Activated CD4-positive, alpha-beta memory T cell treated with anti-CD3 and anti-CD28 coated beads, Interleukin-2, amount 10 ng/mL, durations not matched to agents 7 days and 5 days (primary cell): ENCODE data around the gene LASP1NB.
"Not testable (repeated sequence)": the region's sequence is repeated elsewhere in the genome, so short reads cannot be mapped to it uniquely, and the experiment has no call there.

Experiments
- CTCF ChIA-PET: fragments of 350-600 bp; sonication (Branson Sonifier 250); formaldehyde crosslinking; loops from one replicate; lab custom pipeline; 2021; ENCODE audit warnings: antibody characterized with exemption, inconsistent platforms; lab: Charles Lee
- POLR2A ChIA-PET: fragments of 350-600 bp; sonication (Branson Sonifier 250); formaldehyde crosslinking; loops from one replicate; lab custom pipeline; 2021; ENCODE audit warnings: antibody characterized with exemption; lab: Charles Lee
- DNase-seq: peaks from one replicate; pipeline ENCODE4 v3.0.0-alpha.2; 2020
- H3K27ac Mint-ChIP-seq: one replicate; pipeline ENCODE4 v1.8.0; 2021; ENCODE audit warnings: mild to moderate bottlenecking, mixed read lengths
- H3K27me3 Mint-ChIP-seq: one replicate; pipeline ENCODE4 v1.8.0; 2021; ENCODE audit warnings: mixed read lengths
- H3K36me3 Mint-ChIP-seq: one replicate; pipeline ENCODE4 v1.8.0; 2021; ENCODE audit warnings: low read depth, mixed read lengths
- H3K4me1 Mint-ChIP-seq: one replicate; pipeline ENCODE4 v1.8.0; 2021; ENCODE audit warnings: mixed read lengths
- H3K4me3 Mint-ChIP-seq: one replicate; pipeline ENCODE4 v1.8.0; 2021; ENCODE audit warnings: mild to moderate bottlenecking, mixed read lengths
- H3K9me3 Mint-ChIP-seq: one replicate; pipeline ENCODE4 v1.8.0; 2021; ENCODE audit warnings: mixed read lengths

LASP1NB gene

GRCh38 chr17:38910325-38910724 is 15.1 kb upstream of the LASP1NB start:
- Mint-ChIP-seq H3K36me3 (peaks cover 21% of the 10 kb centered on the region), H3K4me3 (no peak overlapping the region), H3K27me3 (no peaks in the 10 kb centered on the region), H3K9me3 (no peaks in the 10 kb centered on the region), H3K27ac (no peak overlapping the region), H3K4me1 (peaks cover 22% of the 10 kb centered on the region)
- POLR2A ChIA-PET, result interaction anchor here (0.7 to 1.5 kb wide), 2 partner anchors 11 to 56 kb away, joined by 3 to 5 read pairs; partner anchors contain the start of gene RPL23
- no peak for DNase-seq
- CTCF ChIA-PET, result no interaction called here

- H3K27me3 Mint-ChIP-seq, result no peaks in the 10 kb centered on the region
- peaks cover 19% of the 10 kb centered on the region for H3K4me1 Mint-ChIP-seq
- no peak overlapping the region for H3K4me3 Mint-ChIP-seq
- no peak for DNase-seq
- no peak overlapping the region for H3K27ac Mint-ChIP-seq
- ChIA-PET CTCF (no interaction called here), POLR2A (interaction anchor here (1.5 kb wide), 1 partner anchor 57 kb away, joined by 5 read pairs; the partner anchor contains the start of gene RPL23)
- no peaks in the 10 kb centered on the region for H3K9me3 Mint-ChIP-seq
- H3K36me3 Mint-ChIP-seq, result peaks cover 24% of the 10 kb centered on the region
Observed at GRCh38 chr17:38911081-38911730, 14.2 kb upstream of the LASP1NB start.

- DNase-seq, H3K4me3 Mint-ChIP-seq, CTCF ChIA-PET, H3K27me3 Mint-ChIP-seq, POLR2A ChIA-PET, H3K9me3 Mint-ChIP-seq, H3K27ac Mint-ChIP-seq: not testable (repeated sequence)
- Mint-ChIP-seq H3K4me1 (peaks cover 18% of the 10 kb centered on the region), H3K36me3 (peaks cover 26% of the 10 kb centered on the region)
Observed at GRCh38 chr17:38911731-38912081, 13.7 kb upstream of the LASP1NB start.

- ChIA-PET POLR2A (interaction anchor here (1.9 kb wide), 1 partner anchor 13 kb away, joined by 5 read pairs; no protein-coding TSS in a partner anchor), CTCF (no interaction called here)
- DNase-seq, result no peak
- no peak overlapping the region for H3K4me3 Mint-ChIP-seq
- H3K27me3 Mint-ChIP-seq, result no peaks in the 10 kb centered on the region
- H3K4me1 Mint-ChIP-seq, result peaks cover 20% of the 10 kb centered on the region
- no peak overlapping the region for H3K27ac Mint-ChIP-seq
- H3K9me3 Mint-ChIP-seq, result no peaks in the 10 kb centered on the region
- H3K36me3 Mint-ChIP-seq, result peaks cover 33% of the 10 kb centered on the region
Observed at GRCh38 chr17:38912221-38912813, 13.1 kb upstream of the LASP1NB start.

- DNase-seq, result peak; percentile 14
- no peak overlapping the region for H3K4me3 Mint-ChIP-seq
- POLR2A ChIA-PET, result interaction anchor here (1.3 to 1.4 kb wide), 2 partner anchors 11 to 16 kb away, joined by 3 read pairs; no protein-coding TSS in a partner anchor
- no peaks in the 10 kb centered on the region for H3K9me3 Mint-ChIP-seq
- H3K36me3 Mint-ChIP-seq, result peaks cover 56% of the 10 kb centered on the region
- H3K4me1 Mint-ChIP-seq, result peaks cover 18% of the 10 kb centered on the region
- no peaks in the 10 kb centered on the region for H3K27me3 Mint-ChIP-seq
- no peak overlapping the region for H3K27ac Mint-ChIP-seq
- CTCF ChIA-PET, result interaction anchor here (1.2 kb wide), 1 partner anchor 9 kb away, joined by 3 read pairs; no protein-coding TSS in a partner anchor
Observed at GRCh38 chr17:38914741-38915638, 10.4 kb upstream of the LASP1NB start.

- H3K27me3 Mint-ChIP-seq, result no peaks in the 10 kb centered on the region
- peak overlapping the region; percentile 3 for H3K27ac Mint-ChIP-seq
- peaks cover 58% of the 10 kb centered on the region for H3K36me3 Mint-ChIP-seq
Observed at GRCh38 chr17:38915639-38915995, 9.8 kb upstream of the LASP1NB start.

GRCh38 chr17:38916771-38917170 is 8.6 kb upstream of the LASP1NB start:
- no peak overlapping the region for H3K4me3 Mint-ChIP-seq
- peaks cover 61% of the 10 kb centered on the region for H3K36me3 Mint-ChIP-seq
- no peaks in the 10 kb centered on the region for H3K9me3 Mint-ChIP-seq
- ChIA-PET POLR2A (interaction anchor here (1.0 to 1.4 kb wide), 2 partner anchors 8 to 18 kb away, joined by 3 read pairs; partner anchors contain the start of gene LASP1NB), CTCF (interaction anchor here (0.7 kb wide), 1 partner anchor 46 kb away, joined by 3 read pairs; no protein-coding TSS in a partner anchor)
- H3K4me1 Mint-ChIP-seq, result peaks cover 18% of the 10 kb centered on the region
- peak; percentile 5 for DNase-seq
- H3K27ac Mint-ChIP-seq, result peak overlapping the region; percentile 55
- no peaks in the 10 kb centered on the region for H3K27me3 Mint-ChIP-seq

More at GRCh38 chr17:38915639-38915995, 9.8 kb upstream of the LASP1NB start:
- no peak overlapping the region for H3K4me3 Mint-ChIP-seq
- POLR2A ChIA-PET, result interaction anchor here (1.3 to 1.4 kb wide), 2 partner anchors 11 to 16 kb away, joined by 3 read pairs; no protein-coding TSS in a partner anchor
- DNase-seq, result peak; percentile 9
- no peaks in the 10 kb centered on the region for H3K9me3 Mint-ChIP-seq
- H3K4me1 Mint-ChIP-seq, result peaks cover 18% of the 10 kb centered on the region
- CTCF ChIA-PET, result interaction anchor here (1.2 kb wide), 1 partner anchor 9 kb away, joined by 3 read pairs; no protein-coding TSS in a partner anchor

GRCh38 chr17:38917259-38917658 is 8.2 kb upstream of the LASP1NB start:
- no peaks in the 10 kb centered on the region for H3K27me3 Mint-ChIP-seq
- DNase-seq, result peak; percentile 11
- no peaks in the 10 kb centered on the region for H3K9me3 Mint-ChIP-seq
- no peak overlapping the region for H3K4me3 Mint-ChIP-seq
- H3K27ac Mint-ChIP-seq, result peak overlapping the region; percentile 55
- CTCF ChIA-PET, result interaction anchor here (0.7 kb wide), 1 partner anchor 46 kb away, joined by 3 read pairs; no protein-coding TSS in a partner anchor
- POLR2A ChIA-PET, result interaction anchor here (1.0 to 1.4 kb wide), 2 partner anchors 8 to 18 kb away, joined by 3 read pairs; partner anchors contain the start of gene LASP1NB
- peaks cover 18% of the 10 kb centered on the region for H3K4me1 Mint-ChIP-seq
- peaks cover 61% of the 10 kb centered on the region for H3K36me3 Mint-ChIP-seq

- Mint-ChIP-seq H3K27me3 (no peaks in the 10 kb centered on the region), H3K36me3 (peaks cover 61% of the 10 kb centered on the region), H3K27ac (no peak overlapping the region), H3K9me3 (no peaks in the 10 kb centered on the region), H3K4me3 (no peak overlapping the region), H3K4me1 (peaks cover 17% of the 10 kb centered on the region)
- peak; percentile 14 for DNase-seq
- ChIA-PET CTCF (no interaction called here), POLR2A (interaction anchor here (1.4 kb wide), 1 partner anchor 19 kb away, joined by 3 read pairs; no protein-coding TSS in a partner anchor)
Observed at GRCh38 chr17:38918129-38918913, 7.1 kb upstream of the LASP1NB start.

- CTCF ChIA-PET, result no interaction called here
- H3K27me3 Mint-ChIP-seq, result no peaks in the 10 kb centered on the region
- peaks cover 18% of the 10 kb centered on the region for H3K4me1 Mint-ChIP-seq
- DNase-seq, result no peak
- no peak overlapping the region for H3K4me3 Mint-ChIP-seq
- peaks cover 61% of the 10 kb centered on the region for H3K36me3 Mint-ChIP-seq
- no peaks in the 10 kb centered on the region for H3K9me3 Mint-ChIP-seq
- POLR2A ChIA-PET, result no interaction called here
- H3K27ac Mint-ChIP-seq, result no peak overlapping the region
Observed at GRCh38 chr17:38918916-38919315, 6.5 kb upstream of the LASP1NB start.

- H3K36me3 Mint-ChIP-seq, result peaks cover 55% of the 10 kb centered on the region
- H3K27me3 Mint-ChIP-seq, result no peaks in the 10 kb centered on the region
- DNase-seq, result peak; percentile 7
- H3K27ac Mint-ChIP-seq, result no peak overlapping the region
- peaks cover 13% of the 10 kb centered on the region for H3K4me1 Mint-ChIP-seq
- no peaks in the 10 kb centered on the region for H3K9me3 Mint-ChIP-seq
- POLR2A ChIA-PET, result no interaction called here
- CTCF ChIA-PET, result no interaction called here
- no peak overlapping the region for H3K4me3 Mint-ChIP-seq
Observed at GRCh38 chr17:38919316-38920078, 5.9 kb upstream of the LASP1NB start.
